Panc1 (cell line): ENCODE measurements around the gene PRRT4. TPM values are rescaled to one million over a fixed set of nuclear protein-coding genes. Genes with fewer than 3 reads are reported as not detected.

ENCODE experiments used
- ATAC-seq: fragments of 200-7000 bp; cut with Tn5 transposase; 2 replicates; pipeline ENCODE4 v1.9.1; 2020; ENCODE audit warnings: mild to moderate bottlenecking, moderate library complexity
- BruUV-seq: library from RNA; stranded (reverse); fragments of 400-500 nt; replicated peaks from 2 replicates; lab custom pipeline; 2021; lab: Mats Ljungman, UMichigan
- CTCF ChIA-PET: fragments of 300-600 bp; sonication (Branson Sonifier 250); formaldehyde crosslinking; loops from one replicate; lab custom pipeline; 2022; ENCODE audit warnings: antibody characterized with exemption; lab: Charles Lee
- POLR2A ChIA-PET: fragments of 300-600 bp; sonication (Branson Sonifier 250); formaldehyde crosslinking; loops from one replicate; lab custom pipeline; 2022; ENCODE audit warnings: antibody characterized with exemption; lab: Charles Lee
- DNase-seq: peaks from one replicate; pipeline ENCODE4 v3.0.0-alpha.2; 2010; ENCODE audit warnings: low read depth, low spot score
- H3K27ac ChIP-seq: 2 replicates; pipeline ENCODE4 v1.5.1; 2011; ENCODE audit warnings: mild to moderate bottlenecking, low read length, inconsistent platforms
- H3K27me3 ChIP-seq: fragments of 200-500 bp; sonication (Bioruptor generic); 2 replicates; pipeline ENCODE4 v1.6.0; 2014; ENCODE audit warnings: low read length, inconsistent platforms; ENCODE audit not compliant: control insufficient read depth, insufficient read depth
- H3K36me3 ChIP-seq: fragments of 200-500 bp; sonication (Bioruptor generic); 2 replicates; pipeline ENCODE4 v1.5.1; 2014; ENCODE audit warnings: inconsistent platforms, mild to moderate bottlenecking, low read length, moderate library complexity; ENCODE audit not compliant: control insufficient read depth, insufficient read depth
- H3K4me1 ChIP-seq: 2 replicates; pipeline ENCODE4 v1.5.1; 2011; ENCODE audit warnings: inconsistent platforms, mild to moderate bottlenecking, low read length, moderate library complexity; ENCODE audit not compliant: control insufficient read depth, insufficient read depth
- H3K4me3 ChIP-seq, 2 experiments: 2 replicates each; pipeline ENCODE4 v1.5.1; 2011 to 2012; ENCODE audit warnings: low read depth in 2 of 2, low read length in 2 of 2, mild to moderate bottlenecking in 2 of 2, inconsistent platforms in 1 of 2, moderate library complexity in 1 of 2
- H3K9me3 ChIP-seq: fragments of 200-500 bp; sonication (Bioruptor generic); 2 replicates; pipeline ENCODE4 v1.5.1; 2014; ENCODE audit warnings: low read depth, mild to moderate bottlenecking, inconsistent platforms, low read length, moderate library complexity; ENCODE audit not compliant: control insufficient read depth, insufficient read depth
- CTCF ChIP-seq: fragments of 450-650 bp; IDR thresholded peaks from 2 replicates; pipeline ENCODE4 v1.5.1; 2017; ENCODE audit warnings: mild to moderate bottlenecking
- POLR2AphosphoS5 ChIP-seq: IDR thresholded peaks from 2 replicates; pipeline ENCODE4 v1.6.1; 2012; ENCODE audit warnings: mild to moderate bottlenecking, low read depth, low read length, moderate library complexity
- REST ChIP-seq, 2 experiments: IDR thresholded peaks; 2 replicates each; pipeline ENCODE4 v1.6.1; 2011 to 2012; ENCODE audit warnings: low read depth in 2 of 2, control low read depth in 1 of 2, low read length in 1 of 2, mild to moderate bottlenecking in 1 of 2, moderate library complexity in 1 of 2; ENCODE audit not compliant: insufficient read depth in 1 of 2
- SIN3A ChIP-seq: IDR thresholded peaks from 2 replicates; pipeline ENCODE4 v1.6.1; 2012; ENCODE audit warnings: low read depth, mild to moderate bottlenecking, low read length, moderate library complexity, borderline replicate concordance; ENCODE audit not compliant: insufficient read depth
- TCF7L2 ChIP-seq: IDR thresholded peaks from 2 replicates; pipeline ENCODE4 v1.6.1; 2011; ENCODE audit warnings: mild to moderate bottlenecking, low read depth, low read length, inconsistent platforms
- in situ Hi-C: cut with HindIII; loops from 2 replicates; pipeline ENCODE4 v1.10.0; 2016; ENCODE audit warnings: low sequenced_read_pairs, low pct_unique_long_range_greater_than_20kb
- intact Hi-C: fragments of 100-400 bp; cut with micrococcal nuclease; formaldehyde crosslinking; loops from one replicate; pipeline ENCODE4 v1.10.0; 2022; ENCODE audit not compliant: unreplicated experiment
- total RNA-seq: library from RNA; stranded (reverse); gene quantifications from one replicate; pipeline ENCODE4 v1.2.1, GENCODE V29; 2021; ENCODE audit not compliant: unreplicated experiment

Gene PRRT4
- total RNA-seq, 1 experiment from 2014 or later: 0.77 TPM

- in situ Hi-C loops (no loop called here), intact Hi-C loops (no loop called here)
- no peak for ATAC-seq
- Histone ChIP-seq H3K4me1 (no peaks in the 10 kb centered on the region), H3K36me3 (no peaks in the 10 kb centered on the region), H3K4me3 (no peak overlapping the region), H3K27me3 (peaks cover 24% of the 10 kb centered on the region), H3K27ac (no peak overlapping the region), H3K9me3 (no peaks in the 10 kb centered on the region)
- DNase-seq: no peak
- TF ChIP-seq REST (IDR thresholded peaks at IDR 0.05; ENCODE audit: insufficient read depth in 1 of 2, low read depth in 2 of 2, low read length in 1 of 2): no peak
- TF ChIP-seq TCF7L2: no peak
- TF ChIP-seq POLR2AphosphoS5: no peak
- no peak for TF ChIP-seq SIN3A
- no peak for TF ChIP-seq CTCF
- ChIA-PET CTCF (no interaction called here), POLR2A (interaction anchor here (0.6 kb wide), 1 partner anchor 21 kb away, joined by 4 read pairs; no protein-coding TSS in a partner anchor)
- BruUV-seq: no TSS peak
Observed at GRCh38 chr7:128366300-128366699, 4.8 kb upstream of the PRRT4 start.

GRCh38 chr7:128365432-128365831 is 3.9 kb upstream of the PRRT4 start:
- no TSS peak for BruUV-seq
- H3K4me1 ChIP-seq: no peaks in the 10 kb centered on the region; the same call in 1 of the 2 replicates
- POLR2A ChIA-PET: no interaction called here
- H3K27ac ChIP-seq: no peak overlapping the region
- no peak overlapping the region for H3K4me3 ChIP-seq
- CTCF ChIA-PET: no interaction called here
- intact Hi-C loops (no loop called here), in situ Hi-C loops (no loop called here)
- H3K36me3 ChIP-seq: no peaks in the 10 kb centered on the region
- H3K27me3 ChIP-seq: peaks cover 24% of the 10 kb centered on the region
- no peaks in the 10 kb centered on the region for H3K9me3 ChIP-seq
- DNase-seq (no peak), ATAC-seq (no peak)
- TF ChIP-seq POLR2AphosphoS5 (no peak), CTCF (no peak), SIN3A (no peak), TCF7L2 (no peak), REST (IDR thresholded peaks at IDR 0.05; ENCODE audit: insufficient read depth in 1 of 2, low read depth in 2 of 2, low read length in 1 of 2) (no peak)
